NCI-H1417 (cell line): ENCODE measurements around the gene MCM9.

ENCODE experiments used
- DNase-seq, 3 experiments: peaks; one replicate each; lab custom pipeline; 2025; lab: John Stamatoyannopoulos, UW

The MCM9 gene

DNA sequence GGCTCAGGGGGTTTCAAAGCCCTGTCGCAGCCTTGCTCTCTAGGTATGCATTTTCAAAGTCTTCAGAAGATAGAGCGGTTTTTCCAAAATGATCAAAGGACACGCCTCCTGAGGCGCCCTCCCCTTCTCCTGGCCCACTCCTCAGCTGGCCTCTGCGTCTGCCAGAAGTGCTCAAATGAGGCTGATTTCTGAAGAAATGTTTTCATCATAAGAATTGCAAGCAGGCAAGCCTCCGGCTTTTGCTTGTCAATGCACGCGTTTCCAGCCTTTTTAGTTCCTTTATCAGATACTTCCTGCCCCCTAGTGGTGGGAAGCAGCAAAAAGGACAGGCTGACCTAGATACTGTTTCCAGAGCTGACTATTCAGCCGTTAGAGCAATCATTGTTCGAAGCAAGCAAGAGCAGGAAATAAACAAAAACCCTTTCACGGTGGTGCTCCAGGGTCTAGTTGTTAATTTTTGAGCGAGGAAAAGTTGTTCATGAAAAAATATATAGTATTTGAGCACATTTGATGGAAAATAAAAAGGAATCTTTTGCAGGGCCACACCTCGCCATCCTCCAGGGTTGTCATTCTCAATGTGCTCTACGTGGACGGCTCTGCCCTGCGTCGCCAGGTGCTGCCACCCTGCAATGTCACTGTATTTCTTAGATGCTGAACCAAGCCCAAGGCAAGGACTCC lies 134.4 kb downstream of the MCM9 start:
- peak; percentile 66 to 92 (median 90) for DNase-seq

DNA sequence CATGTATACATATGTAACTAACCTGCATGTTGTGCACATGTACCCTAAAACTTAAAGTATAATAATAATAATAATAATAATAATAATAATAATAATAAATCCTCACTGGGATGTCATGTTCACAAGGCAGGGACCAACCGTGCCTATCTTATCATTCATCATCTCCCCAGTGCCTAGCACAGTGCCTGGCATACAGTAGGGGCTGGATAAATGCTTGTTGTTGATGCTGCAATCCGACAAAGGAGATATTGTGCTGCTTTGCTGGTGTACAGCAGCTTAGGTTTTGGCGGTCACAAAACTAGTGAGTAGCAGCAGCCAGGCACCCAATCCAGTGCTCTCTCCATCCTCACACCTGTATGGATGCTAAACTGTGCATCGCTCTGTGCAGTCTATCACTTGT lies 135.1 kb downstream of the MCM9 start:
- DNase-seq = no peak

DNA sequence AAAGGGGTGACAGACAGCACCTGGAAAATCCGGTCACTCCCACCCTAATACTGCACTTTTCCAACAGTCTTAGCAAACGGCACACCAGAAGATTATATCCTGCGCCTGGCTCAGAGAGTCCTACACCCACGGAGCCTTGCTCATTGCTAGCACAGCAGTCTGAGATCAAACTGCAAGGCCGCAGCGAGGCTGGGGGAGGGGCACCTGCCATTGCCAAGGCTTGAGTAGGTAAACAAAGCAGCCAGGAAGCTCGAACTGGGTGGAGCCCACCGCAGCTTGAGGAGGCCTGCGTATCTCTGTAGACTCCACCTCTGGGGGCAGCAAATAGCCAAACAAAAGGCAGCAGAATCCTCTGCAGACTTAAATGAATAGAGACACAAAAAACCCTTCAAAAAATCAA lies 138.4 kb downstream of the MCM9 start:
- peak in 1 of 3 experiments; percentile 13 for DNase-seq

DNA sequence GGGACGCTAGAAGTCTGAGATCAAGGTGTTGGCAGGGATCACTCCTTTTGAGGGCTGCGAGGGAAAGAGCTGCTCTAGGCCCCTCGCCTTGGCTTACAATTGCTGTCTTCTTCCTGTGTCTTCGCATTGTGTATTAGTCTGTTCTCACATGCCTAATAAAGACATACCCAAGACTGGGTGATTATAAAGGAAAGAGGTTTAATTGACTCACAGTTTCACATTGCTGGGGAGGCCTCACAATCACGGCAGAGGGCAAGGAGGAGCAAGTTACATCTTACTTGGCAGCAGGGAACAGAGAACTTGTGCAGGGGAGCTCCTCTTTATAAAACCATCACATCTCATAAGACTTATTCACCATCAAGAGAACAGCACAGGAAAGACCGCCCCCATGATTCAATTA lies 143.5 kb downstream of the MCM9 start:
- no peak for DNase-seq

DNA sequence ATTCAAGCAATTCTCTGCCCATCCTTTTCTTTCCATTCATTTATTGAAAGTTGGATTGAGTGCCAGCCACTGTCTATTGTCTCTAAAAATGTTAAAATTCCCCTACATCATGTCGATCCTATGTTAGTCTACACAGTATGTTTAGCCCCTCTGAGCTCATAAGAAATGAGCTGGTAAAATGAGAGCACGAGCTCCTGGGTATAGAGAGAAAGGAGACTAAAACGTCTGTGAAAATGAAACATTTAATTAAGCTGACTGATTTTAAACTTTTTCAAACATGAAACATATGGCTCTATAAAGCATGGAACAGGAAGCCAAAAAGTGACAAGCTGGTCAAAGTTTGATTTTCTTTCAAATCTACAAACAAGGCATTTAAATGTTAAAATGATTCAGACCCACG lies 145.0 kb downstream of the MCM9 start:
- DNase-seq = no peak

DNA sequence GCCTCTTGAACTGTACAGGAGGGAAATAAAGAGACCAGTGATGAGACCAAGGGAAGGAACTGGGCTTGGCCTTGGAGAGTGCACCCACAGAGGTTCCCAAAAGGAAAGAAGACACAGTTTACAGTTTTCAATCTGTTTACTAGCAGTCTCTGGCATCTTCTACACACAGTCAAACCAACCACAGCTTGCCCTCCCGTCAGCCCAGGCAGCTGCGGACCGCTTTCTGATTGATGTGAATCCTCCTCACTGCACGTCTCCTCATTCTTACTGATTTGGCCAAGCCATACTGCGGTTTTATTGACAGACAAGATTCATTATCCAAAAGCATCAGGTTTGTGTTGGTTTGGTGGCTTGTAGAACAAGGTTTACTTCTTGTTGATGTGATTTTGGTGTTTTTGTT lies 145.5 kb downstream of the MCM9 start:
- no peak for DNase-seq

DNA sequence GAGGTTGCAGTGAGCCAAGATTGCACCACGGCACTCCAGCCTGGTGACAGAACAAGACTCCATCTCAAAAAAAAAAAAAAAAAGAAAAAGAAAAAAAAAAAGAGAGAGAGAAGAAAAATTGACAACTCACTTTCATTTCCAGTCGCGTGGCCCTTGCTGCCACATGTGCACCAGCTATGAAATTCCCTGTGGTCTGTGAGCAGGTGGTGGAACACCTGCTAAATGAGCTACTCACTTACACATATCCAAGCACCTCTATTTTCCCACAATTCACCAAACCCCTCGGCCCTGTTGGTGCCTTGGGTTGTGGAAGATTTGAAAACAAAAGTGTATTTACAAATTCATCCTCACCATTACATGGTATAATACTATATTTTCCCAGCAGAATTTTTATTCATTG lies 146.3 kb downstream of the MCM9 start:
- DNase-seq = no peak

DNA sequence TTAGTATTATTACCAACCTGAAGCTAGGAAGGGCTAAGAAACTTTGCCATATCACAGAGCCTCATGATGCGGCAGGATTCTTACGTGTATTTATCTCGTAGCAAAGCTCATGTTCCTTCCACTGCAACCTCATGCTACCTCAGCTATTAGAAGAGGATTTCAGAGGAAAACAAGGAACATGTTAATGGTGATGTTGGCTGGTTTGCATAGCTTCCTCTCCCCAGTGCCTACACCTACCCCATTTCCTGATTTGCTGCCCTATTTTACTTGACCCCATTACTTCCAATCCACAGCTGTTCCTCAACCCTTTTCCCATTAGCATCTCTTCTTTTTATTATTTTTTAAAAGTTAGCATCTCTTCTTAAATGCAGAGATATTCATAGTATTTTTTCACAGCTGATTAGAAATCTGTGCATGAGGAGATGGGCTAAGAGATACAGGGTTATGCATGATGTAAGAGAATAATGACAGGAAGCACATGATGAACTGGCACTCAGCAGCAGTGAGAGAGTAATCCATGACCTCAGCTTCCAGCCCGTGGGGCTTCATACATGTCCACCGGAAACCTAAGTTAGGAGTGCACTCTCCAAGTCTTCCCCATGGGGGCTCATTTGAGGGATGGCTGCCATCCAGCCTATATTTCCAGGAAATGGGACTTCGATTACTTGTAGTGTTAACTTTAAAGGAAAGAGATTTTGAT lies 147.1 kb downstream of the MCM9 start:
- DNase-seq = no peak

DNA sequence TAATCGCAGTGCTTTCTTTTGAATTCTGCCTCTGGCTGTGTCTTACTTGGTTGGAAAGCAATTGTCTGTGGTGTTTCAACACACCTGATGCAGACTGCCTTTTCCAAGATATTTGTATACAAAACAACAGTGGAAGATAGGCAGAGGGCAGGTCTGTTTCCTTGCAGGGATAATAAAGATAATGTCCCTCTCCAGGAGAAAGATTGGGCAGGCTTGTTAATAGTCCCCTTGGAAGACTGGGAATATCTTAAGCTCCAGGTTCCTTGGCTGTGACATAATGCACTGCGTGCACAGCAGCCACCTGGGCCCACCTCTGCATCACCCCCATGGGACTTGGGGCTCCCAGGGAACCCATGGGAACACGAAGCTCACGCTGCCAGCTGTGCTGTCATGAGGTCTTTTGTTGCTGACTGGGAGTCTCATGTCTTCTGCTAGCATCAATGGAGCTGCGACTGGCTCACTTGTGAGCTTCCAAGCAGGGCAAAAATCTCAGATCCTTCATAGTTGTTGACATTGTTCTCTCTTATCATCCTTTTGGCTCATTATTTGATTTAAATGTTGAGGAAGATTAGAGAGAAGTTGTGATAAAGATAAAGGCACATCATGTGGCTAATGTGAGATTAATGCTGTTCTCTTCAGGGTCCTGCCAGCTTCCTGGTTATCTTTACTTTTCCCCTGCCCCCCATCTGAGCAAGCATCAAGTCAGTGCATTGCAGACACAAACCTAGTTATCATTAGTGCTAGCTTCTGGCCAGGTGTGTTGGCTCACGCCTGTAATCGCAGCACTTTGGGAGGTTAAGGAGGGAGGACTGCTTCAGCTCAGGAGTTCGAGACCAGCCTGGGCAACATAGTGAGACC lies 148.1 kb downstream of the MCM9 start:
- no peak for DNase-seq

DNA sequence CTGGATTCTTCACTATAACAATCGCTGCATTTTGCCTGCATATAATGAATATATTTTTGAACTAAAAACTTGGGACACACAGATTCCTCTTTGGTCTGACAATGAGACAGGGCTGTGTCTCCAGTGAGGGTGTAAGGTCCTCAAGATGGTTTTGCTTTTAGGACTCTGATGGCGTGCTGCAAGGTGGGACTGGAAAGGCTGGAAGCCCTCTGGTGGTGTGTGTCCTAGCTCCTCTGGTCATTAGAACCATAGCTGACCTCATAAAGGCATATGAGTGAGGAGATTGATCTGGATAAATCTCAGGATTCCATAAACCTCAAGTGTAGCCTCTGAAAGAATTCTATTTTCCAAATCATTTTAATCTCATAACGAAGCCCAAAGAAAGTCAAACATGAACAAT lies 149.4 kb downstream of the MCM9 start:
- no peak for DNase-seq

DNA sequence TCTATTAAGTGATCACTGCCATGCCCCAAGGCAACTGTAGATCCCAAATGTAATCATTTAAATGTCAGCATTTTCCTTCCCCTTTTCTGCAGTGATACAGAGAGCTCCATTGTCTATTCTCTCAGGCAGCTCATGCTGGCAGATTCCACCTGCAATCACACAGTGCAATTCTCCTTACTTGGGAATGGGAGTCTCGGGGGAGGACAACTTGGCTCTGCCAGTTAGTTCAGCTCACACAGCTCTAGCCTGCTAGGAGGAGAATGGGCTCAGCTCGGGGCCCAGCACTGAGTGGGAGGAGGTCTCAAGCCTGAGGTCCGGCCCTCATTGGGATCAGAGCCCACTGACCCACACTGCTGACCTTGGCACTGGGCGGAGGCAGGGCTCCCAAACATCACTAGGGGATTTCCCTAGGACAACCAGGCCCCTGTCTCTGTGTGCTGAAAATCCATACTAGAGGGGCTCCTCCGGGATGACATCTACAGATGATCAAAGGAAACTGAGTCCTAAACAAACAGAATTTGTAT lies 150.3 kb downstream of the MCM9 start:
- peak in 1 of 3 experiments; percentile 11 for DNase-seq

DNA sequence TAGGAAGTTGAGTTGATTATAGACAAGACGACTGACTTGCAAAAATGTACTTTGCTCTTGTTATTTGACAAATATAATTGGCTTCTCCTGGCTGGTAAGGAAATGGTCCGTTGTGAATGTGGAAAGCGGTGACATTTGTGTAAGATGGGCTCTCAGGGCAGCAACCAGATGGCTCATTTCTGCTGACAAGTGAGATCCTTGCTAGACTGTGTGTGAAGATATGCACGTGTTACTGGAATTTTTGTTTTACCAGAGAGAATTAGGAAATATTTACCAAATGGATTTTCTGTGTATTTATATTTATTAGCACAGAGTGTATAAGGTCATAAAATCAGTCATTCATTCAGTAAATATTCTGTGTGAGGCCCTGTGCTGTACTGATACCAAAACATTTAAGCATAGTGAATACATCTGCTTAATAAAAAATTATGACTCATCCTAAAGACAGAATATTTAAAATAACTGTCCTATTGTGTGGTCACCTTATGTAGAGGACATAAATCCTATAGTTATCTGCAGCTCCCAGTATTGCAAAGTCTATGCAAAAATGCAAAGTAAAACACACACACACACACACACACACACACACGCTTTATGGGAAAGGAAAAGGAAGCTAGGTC lies 150.9 kb downstream of the MCM9 start:
- DNase-seq = no peak

DNA sequence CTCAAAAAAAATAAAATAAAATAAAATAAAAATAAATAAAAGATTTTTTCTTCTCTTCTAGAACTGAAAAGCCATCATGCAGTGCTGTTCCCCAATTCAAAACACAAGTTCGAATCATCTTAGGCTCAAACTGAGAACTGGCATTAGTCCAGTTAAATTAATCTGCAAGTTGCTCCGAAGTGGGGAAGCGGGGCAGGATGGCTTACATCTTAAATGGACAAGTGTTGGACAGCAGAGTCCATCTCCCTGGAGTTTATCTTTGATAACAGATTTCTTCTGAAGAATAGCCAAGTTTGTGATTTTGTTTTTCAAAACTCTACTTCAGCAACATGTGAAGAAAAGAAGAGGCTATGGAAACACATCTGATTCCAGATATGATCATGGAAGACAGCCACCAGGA lies 152.3 kb downstream of the MCM9 start:
- no peak for DNase-seq

DNA sequence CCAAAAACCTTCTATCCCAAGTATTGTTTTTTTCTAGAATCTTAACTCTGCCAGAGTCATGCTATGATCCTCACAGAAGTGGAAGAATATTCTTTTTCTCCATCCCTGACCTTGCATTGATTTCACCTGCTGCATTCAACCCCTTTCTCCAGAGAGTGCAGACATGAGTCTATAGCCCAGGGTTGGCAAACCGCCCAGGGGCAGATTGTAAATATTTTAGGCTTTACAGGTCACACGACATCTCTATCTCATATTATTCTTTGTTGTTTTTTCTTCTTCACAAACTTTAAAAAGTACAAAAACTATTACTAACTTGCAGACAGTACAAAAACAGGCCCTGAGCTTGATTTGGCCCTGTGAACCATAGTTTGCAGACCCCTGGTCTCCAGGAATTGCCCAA lies 153.1 kb downstream of the MCM9 start:
- no peak for DNase-seq

DNA sequence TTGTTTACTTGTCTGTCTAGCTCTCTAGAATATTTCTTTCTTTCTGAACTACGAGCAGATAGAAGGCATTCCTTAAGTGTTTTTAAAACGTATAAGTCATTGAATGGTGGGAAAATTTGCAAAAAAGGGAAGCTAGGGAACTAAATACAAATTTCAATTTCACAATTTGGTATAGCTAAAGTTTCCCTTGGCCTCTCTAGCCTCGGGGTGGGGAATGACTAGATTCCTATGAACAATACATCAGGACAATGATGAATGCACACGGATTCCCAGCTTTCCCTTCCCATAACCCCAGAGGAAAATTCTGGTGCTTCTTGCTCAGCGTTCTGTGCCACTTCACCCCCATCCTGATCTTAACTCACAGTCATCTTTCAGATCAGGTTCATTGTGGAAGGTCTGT lies 154.3 kb downstream of the MCM9 start:
- DNase-seq = no peak

DNA sequence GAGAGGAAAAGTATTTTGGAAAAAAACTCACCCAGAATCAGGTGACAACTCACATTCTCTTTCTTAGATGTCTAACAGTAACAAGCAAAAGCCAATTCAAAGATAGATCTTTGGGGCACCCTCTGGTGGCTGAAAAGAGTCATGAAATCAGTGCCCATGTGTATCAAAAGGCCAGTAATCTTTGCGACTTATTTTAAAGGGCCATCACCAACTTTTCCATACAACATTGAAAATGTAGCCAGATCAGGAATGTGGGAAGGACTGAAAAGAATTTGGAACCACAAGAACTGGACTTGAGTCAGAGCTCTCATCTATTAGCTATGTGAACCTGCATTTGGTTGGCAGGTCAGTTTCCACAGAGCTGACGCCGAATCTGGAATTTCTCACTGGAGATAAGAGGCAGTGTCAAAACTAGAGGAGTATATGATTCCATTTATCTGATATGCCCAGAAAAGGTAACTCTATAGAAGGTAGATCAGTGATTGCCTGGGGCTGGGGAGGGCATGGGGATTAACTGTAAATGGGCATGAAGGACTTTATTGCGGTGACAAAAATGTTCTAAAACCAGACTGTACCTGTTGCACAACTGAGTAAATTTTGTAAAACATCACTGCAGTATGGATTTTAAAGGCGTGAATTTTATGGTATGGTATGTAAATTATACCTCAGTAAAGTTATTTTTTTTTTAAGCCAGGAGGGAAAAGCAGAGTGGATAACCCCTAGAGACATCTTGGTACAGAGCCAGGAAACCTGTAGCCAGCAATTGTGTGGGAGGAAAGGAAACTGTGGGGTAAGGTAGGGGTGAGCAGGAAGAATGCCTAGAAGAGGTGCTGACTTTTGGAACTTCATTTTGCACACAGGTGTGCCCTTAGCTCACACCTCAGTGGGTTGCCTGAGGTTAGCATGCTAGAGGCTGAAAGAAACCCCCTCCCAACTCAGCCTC lies 158.1 kb downstream of the MCM9 start:
- DNase-seq = peak; percentile 55 to 85 (median 79)

DNA sequence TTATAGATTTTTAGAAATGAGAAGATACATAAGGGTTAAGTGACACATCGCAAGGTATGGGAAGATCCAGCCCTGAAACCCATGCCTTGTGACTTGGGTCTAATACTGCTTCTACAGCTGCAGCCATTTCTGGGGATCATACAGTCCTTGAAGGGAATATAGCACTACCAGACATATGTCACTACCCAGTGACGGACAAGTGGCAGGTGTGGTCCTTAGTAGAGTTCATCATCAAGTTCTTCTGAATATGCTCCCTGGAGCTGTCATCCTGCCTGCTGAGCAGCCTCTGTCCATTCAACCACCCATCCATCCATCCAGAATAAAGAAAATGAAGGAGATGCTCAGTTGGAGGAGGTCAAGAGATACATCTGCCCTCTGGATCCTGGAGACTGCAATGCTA lies 159.6 kb downstream of the MCM9 start:
- no peak for DNase-seq

DNA sequence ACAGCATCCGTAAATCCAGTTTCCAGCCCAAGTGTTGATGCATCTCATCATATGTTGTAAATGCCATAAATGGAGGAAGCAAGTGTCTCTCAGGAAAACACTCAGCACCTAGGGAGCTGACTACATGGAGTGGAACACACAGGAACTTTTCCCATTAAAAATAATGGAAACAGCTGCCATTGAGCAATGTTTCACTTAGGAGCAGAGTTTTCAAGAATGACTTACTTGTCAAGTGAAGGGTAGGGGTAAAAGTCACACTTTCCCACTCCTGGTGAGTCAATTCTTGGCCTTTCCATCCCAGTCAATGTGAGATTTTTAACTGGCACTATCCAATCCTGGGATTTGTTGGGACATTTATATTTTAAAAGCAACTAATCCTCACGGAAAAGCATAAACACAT lies 160.4 kb downstream of the MCM9 start:
- peak in 1 of 3 experiments; percentile 15 for DNase-seq

DNA sequence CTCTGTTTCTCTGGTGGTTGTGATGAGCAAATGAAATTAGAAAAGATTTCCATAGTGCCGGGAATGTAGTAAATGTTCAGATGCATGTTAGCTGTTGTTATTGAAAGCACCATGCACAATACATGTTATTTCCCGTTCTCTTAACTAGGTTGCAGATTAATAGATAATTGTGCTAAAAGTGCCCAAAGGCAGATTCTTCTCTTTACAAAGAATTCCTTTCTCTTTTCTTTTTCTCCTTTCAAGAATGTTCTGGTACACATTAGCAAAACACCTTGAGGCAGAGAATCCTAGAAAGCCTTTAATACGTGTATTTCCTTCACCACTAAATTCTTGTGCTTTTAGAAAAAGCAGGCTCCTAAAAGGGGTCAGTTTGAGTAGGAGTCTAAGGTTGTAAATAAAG lies 162.1 kb downstream of the MCM9 start:
- no peak for DNase-seq

DNA sequence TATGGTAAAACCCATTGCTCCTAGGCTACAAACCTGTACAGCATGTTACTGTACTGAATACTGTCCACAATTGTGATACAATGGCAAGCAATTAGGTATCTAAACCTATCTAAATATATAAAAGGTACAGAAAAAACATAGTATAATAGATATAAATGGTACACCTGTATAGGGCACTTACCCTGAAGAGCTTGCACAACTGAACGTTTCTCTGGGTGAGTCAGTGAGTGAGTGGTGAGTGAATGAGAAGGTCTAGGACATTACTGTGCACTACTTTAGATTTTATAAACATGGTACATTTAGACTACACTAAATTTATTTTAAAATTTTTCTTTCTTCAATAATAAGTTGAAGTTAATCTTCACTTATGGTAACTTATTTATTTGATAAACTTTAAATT lies 163.7 kb downstream of the MCM9 start:
- DNase-seq = no peak

DNA sequence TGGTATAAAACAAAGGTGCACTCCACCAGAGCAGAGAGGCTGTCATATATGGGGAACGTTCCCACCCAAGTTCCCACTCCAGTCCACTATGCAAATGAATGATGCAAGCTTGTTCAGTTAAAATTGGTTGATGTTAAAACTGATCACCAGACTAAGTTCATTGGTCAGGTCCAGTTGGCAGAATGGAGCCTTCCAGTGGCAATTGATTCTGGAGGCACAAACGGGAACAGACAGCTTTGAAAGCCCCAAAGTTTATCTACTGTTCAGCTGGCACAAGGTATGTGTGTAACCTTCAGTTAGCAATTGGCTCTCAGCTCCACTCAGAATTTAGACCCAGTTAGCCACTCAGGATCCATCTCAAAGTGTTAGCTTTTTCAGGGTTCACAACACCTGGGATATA lies 164.1 kb downstream of the MCM9 start:
- DNase-seq = peak in 2 of 3 experiments; percentile 50 to 63
